Panc1 (cell line): Measurements from ENCODE around the gene GAB1.

Experiments
- REST ChIP-seq, 2 experiments: IDR thresholded peaks; 2 replicates each; pipeline ENCODE4 v1.6.1; 2011 to 2012; ENCODE audit warnings: low read depth in 2 of 2, control low read depth in 1 of 2, low read length in 1 of 2, mild to moderate bottlenecking in 1 of 2, moderate library complexity in 1 of 2; ENCODE audit not compliant: insufficient read depth in 1 of 2
- TF ChIP-seq, protein P1 (sequence below): fragments of 450-650 bp; IDR thresholded peaks from 2 replicates; pipeline ENCODE4 v1.5.1; 2017; ENCODE audit warnings: mild to moderate bottlenecking

GRCh38 chr4:143344774-143345173 lies 8.1 kb downstream of the GAB1 start:
- TF ChIP-seq, protein P1, sequence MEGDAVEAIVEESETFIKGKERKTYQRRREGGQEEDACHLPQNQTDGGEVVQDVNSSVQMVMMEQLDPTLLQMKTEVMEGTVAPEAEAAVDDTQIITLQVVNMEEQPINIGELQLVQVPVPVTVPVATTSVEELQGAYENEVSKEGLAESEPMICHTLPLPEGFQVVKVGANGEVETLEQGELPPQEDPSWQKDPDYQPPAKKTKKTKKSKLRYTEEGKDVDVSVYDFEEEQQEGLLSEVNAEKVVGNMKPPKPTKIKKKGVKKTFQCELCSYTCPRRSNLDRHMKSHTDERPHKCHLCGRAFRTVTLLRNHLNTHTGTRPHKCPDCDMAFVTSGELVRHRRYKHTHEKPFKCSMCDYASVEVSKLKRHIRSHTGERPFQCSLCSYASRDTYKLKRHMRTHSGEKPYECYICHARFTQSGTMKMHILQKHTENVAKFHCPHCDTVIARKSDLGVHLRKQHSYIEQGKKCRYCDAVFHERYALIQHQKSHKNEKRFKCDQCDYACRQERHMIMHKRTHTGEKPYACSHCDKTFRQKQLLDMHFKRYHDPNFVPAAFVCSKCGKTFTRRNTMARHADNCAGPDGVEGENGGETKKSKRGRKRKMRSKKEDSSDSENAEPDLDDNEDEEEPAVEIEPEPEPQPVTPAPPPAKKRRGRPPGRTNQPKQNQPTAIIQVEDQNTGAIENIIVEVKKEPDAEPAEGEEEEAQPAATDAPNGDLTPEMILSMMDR: no peak
- no peak for TF ChIP-seq REST (IDR thresholded peaks at IDR 0.05; ENCODE audit: insufficient read depth in 1 of 2, low read depth in 2 of 2, low read length in 1 of 2)
